ENCODE data around the gene CARD9.

DNA sequence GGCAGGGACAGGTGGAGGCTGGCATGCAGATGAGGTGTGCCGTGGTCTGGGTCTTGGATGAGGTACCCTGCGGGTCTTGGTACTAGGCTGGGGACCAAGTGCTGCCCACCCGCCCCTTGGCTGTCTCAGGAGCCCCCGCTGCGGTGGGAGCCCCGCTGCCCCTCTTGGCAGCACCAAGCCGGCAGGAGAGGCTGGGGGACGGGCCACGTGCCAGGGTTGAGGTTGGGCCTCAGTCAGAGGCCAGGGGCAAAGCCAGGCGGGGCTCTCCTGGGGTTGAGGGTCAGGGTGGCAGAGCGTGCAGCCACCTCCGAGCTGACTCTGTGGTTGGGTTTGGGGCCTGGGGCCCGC lies 2.0 kb downstream of the CARD9 start:
- TF ChIP-seq POLR2A (IDR thresholded peaks at IDR 0.05; ENCODE audit: control extremely low read depth in 1 of 2, low read depth in 2 of 2, low read length in 2 of 2) (no peak), SUZ12 (IDR thresholded peaks at IDR 0.05; ENCODE audit: low read length) (no peak), CHD2 (IDR thresholded peaks at IDR 0.05; ENCODE audit: low read length) (no peak), KDM1A (IDR thresholded peaks at IDR 0.05; ENCODE audit: borderline replicate concordance, low read length) (no peak), RAD21 (IDR thresholded peaks at IDR 0.05 in 1 of 2, conservative IDR thresholded peaks at IDR 0.05 in 1 of 2; ENCODE audit: low read depth in 2 of 2, low read length in 2 of 2) (no peak), CBX5 (IDR thresholded peaks at IDR 0.05; ENCODE audit: low read depth, low read length) (no peak), JUND (IDR thresholded peaks at IDR 0.05; ENCODE audit: low read length) (no peak), SIN3A (conservative IDR thresholded peaks at IDR 0.05 in 1 of 2, IDR thresholded peaks at IDR 0.05 in 1 of 2; ENCODE audit: low read depth in 1 of 2, low read length in 2 of 2) (no peak), HDAC6 (IDR thresholded peaks at IDR 0.05; ENCODE audit: low read depth, low read length) (no peak), TAF7 (optimal IDR thresholded peaks at IDR 0.05; ENCODE audit: borderline replicate concordance, low read depth, low read length) (no peak), TBP (IDR thresholded peaks at IDR 0.05; ENCODE audit: low read depth, low read length) (no peak), SIRT6 (IDR thresholded peaks at IDR 0.05; ENCODE audit: low read length) (no peak)
- TF ChIP-seq, protein P1, sequence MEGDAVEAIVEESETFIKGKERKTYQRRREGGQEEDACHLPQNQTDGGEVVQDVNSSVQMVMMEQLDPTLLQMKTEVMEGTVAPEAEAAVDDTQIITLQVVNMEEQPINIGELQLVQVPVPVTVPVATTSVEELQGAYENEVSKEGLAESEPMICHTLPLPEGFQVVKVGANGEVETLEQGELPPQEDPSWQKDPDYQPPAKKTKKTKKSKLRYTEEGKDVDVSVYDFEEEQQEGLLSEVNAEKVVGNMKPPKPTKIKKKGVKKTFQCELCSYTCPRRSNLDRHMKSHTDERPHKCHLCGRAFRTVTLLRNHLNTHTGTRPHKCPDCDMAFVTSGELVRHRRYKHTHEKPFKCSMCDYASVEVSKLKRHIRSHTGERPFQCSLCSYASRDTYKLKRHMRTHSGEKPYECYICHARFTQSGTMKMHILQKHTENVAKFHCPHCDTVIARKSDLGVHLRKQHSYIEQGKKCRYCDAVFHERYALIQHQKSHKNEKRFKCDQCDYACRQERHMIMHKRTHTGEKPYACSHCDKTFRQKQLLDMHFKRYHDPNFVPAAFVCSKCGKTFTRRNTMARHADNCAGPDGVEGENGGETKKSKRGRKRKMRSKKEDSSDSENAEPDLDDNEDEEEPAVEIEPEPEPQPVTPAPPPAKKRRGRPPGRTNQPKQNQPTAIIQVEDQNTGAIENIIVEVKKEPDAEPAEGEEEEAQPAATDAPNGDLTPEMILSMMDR (IDR thresholded peaks at IDR 0.05; ENCODE audit: control extremely low read depth in 1 of 3, insufficient read depth in 1 of 3, low read depth in 1 of 3, low read length in 3 of 3): no peak
